Calu3 (cell line): Measurements from ENCODE around the gene OSBPL8. TPM values are rescaled to one million over a fixed set of nuclear protein-coding genes. Genes with fewer than 3 reads are reported as not detected.

Experiments used
- BruUV-seq: library from RNA; stranded (reverse); fragments of 400-500 nt; replicated peaks from 2 replicates; lab custom pipeline; 2021; lab: Mats Ljungman, UMichigan
- CTCF ChIA-PET: fragments of 300-600 bp; sonication (Branson Sonifier 250); formaldehyde crosslinking; loops from one replicate; lab custom pipeline; 2022; ENCODE audit warnings: antibody characterized with exemption; lab: Charles Lee
- DNase-seq: peaks from one replicate; pipeline ENCODE4 v3.0.0; 2022
- H3K27ac Mint-ChIP-seq: one replicate; pipeline ENCODE4 v1.8.0; 2022; ENCODE audit warnings: mixed read lengths; ENCODE audit not compliant: unreplicated experiment
- H3K27me3 Mint-ChIP-seq: one replicate; pipeline ENCODE4 v1.8.0; 2022; ENCODE audit warnings: mixed read lengths; ENCODE audit not compliant: unreplicated experiment
- H3K36me3 Mint-ChIP-seq: one replicate; pipeline ENCODE4 v1.8.0; 2022; ENCODE audit warnings: mild to moderate bottlenecking, moderate library complexity, mixed read lengths; ENCODE audit not compliant: insufficient read depth, unreplicated experiment
- H3K4me1 Mint-ChIP-seq: one replicate; pipeline ENCODE4 v1.8.0; 2022; ENCODE audit warnings: mild to moderate bottlenecking, low read depth, mixed read lengths; ENCODE audit not compliant: unreplicated experiment
- H3K4me3 Mint-ChIP-seq: one replicate; pipeline ENCODE4 v1.8.0; 2022; ENCODE audit warnings: mild to moderate bottlenecking, low read depth, moderate library complexity, mixed read lengths; ENCODE audit not compliant: unreplicated experiment
- H3K9me3 Mint-ChIP-seq: one replicate; pipeline ENCODE4 v1.8.0; 2022; ENCODE audit warnings: low read depth, mixed read lengths; ENCODE audit not compliant: unreplicated experiment
- intact Hi-C: fragments of 100-400 bp; cut with micrococcal nuclease; formaldehyde crosslinking; loops from one replicate; pipeline ENCODE4 v1.10.0; 2022; ENCODE audit not compliant: unreplicated experiment
- total RNA-seq: library from RNA; stranded (reverse); gene quantifications from 2 replicates; pipeline ENCODE4 v1.2.3, GENCODE V29; 2022
- TF ChIP-seq, protein P1 (sequence below): fragments of 200-600 bp; IDR thresholded peaks from one replicate; pipeline ENCODE4 v1.8.0; 2022; ENCODE audit warnings: antibody characterized with exemption; ENCODE audit not compliant: unreplicated experiment

The OSBPL8 gene
- total RNA-seq, 1 experiment from 2014 or later: 64.9 TPM

DNA sequence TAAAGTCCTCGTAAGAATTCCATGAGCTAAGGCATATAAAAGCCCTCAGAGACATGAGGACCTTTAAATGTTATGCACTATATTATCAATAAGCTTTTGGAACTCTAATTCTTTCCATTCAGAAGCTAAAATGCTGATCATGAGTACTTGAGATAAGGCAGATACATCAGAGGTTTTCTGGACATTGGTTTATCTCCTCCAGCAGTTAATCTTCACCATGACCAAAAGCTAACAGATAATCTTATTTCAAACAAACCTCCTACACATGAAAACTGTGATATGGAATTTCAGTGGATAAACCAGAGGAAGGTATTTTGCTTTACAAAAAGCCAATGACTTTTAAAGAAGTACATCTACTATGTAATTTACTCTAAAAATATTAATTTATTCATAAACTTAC is 113.5 kb downstream of the OSBPL8 start:
- TF ChIP-seq, protein P1, sequence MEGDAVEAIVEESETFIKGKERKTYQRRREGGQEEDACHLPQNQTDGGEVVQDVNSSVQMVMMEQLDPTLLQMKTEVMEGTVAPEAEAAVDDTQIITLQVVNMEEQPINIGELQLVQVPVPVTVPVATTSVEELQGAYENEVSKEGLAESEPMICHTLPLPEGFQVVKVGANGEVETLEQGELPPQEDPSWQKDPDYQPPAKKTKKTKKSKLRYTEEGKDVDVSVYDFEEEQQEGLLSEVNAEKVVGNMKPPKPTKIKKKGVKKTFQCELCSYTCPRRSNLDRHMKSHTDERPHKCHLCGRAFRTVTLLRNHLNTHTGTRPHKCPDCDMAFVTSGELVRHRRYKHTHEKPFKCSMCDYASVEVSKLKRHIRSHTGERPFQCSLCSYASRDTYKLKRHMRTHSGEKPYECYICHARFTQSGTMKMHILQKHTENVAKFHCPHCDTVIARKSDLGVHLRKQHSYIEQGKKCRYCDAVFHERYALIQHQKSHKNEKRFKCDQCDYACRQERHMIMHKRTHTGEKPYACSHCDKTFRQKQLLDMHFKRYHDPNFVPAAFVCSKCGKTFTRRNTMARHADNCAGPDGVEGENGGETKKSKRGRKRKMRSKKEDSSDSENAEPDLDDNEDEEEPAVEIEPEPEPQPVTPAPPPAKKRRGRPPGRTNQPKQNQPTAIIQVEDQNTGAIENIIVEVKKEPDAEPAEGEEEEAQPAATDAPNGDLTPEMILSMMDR: no peak
- no peak overlapping the region for H3K4me3 Mint-ChIP-seq
- no peaks in the 10 kb centered on the region for H3K27me3 Mint-ChIP-seq
- no peaks in the 10 kb centered on the region for H3K36me3 Mint-ChIP-seq
- peaks cover 18% of the 10 kb centered on the region for H3K4me1 Mint-ChIP-seq
- BruUV-seq: no TSS peak
- H3K27ac Mint-ChIP-seq: no peak overlapping the region
- intact Hi-C loops: no loop called here
- CTCF ChIA-PET: no interaction called here
- H3K9me3 Mint-ChIP-seq: no peaks in the 10 kb centered on the region
- DNase-seq: no peak

DNA sequence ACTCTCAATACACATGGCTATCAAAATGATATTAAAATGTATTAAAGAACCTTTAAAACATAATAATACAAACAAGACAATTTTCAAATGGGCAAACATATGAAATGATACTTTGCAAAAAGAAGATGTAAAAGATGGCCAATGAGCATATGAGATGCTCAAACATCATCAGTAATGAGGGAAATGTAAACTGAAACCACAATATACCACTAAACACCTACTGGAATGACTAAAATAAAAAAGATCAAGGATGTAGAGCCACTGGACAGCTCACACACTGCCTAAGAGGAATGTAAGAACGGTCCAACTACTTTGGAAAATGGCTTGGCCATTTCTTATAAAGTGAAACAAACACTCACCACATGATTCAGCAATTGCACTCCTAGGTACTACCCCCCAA is 114.1 kb downstream of the OSBPL8 start:
- no TSS peak for BruUV-seq
- intact Hi-C loops: no loop called here
- Mint-ChIP-seq H3K36me3 (no peaks in the 10 kb centered on the region), H3K4me1 (peaks cover 12% of the 10 kb centered on the region), H3K9me3 (no peaks in the 10 kb centered on the region), H3K4me3 (no peak overlapping the region), H3K27me3 (no peaks in the 10 kb centered on the region), H3K27ac (no peak overlapping the region)
- TF ChIP-seq, protein P1: no peak
- DNase-seq: no peak
- CTCF ChIA-PET: no interaction called here

DNA sequence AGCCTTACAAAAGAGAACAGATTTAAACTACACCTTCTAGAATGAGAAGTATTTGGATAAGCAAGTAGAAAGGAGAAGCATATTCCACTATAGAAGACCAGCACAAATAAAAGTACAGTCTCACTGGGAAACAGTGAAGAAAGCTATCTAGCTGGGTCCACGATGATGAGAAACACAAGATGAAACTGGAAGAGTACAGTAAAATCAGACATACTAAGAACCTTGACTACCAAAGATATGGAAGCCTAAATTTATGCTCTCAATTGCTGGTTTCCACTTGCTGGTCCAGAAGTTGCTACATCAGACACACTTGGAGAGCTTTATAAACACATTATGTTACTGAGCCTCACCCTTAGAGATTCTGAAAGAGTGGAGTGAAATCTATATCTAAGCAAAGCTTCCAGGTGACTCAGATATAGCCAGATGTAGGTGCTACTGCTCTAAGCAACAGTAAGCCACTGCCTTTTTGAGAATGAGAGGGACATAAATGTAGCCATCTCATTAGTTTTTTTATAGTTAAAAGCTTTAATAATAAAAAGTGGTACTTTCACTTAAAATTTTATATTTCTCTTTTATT is 115.1 kb downstream of the OSBPL8 start:
- Mint-ChIP-seq H3K27ac (no peak overlapping the region), H3K36me3 (no peaks in the 10 kb centered on the region), H3K27me3 (no peaks in the 10 kb centered on the region), H3K9me3 (no peaks in the 10 kb centered on the region), H3K4me3 (no peak overlapping the region), H3K4me1 (peaks cover 2% of the 10 kb centered on the region)
- CTCF ChIA-PET: no interaction called here
- intact Hi-C loops: no loop called here
- no TSS peak for BruUV-seq
- TF ChIP-seq, protein P1: no peak
- no peak for DNase-seq

DNA sequence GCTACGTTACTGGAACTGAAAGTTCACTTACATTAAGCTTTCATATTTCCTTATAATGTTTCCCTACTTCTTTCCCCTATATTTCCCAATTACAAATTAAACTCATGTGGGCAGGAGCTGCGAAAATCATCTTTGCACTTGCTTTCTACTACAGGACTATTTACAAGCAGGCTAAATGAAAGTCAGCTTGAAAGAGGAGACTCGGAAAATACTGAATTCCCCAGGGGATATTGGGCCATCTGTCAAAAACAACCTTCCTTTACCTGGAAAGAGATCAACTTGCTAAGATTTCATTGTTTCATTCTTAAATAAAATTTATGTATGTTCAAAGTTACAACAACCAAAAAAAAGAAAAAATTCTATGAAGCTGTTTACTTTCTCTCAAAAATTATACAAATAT is 118.6 kb downstream of the OSBPL8 start:
- H3K27ac Mint-ChIP-seq: no peak overlapping the region
- no peak overlapping the region for H3K4me3 Mint-ChIP-seq
- H3K9me3 Mint-ChIP-seq: no peaks in the 10 kb centered on the region
- BruUV-seq: no TSS peak
- CTCF ChIA-PET: no interaction called here
- intact Hi-C loops: no loop called here
- no peaks in the 10 kb centered on the region for H3K4me1 Mint-ChIP-seq
- no peak for DNase-seq
- H3K36me3 Mint-ChIP-seq: no peaks in the 10 kb centered on the region
- no peaks in the 10 kb centered on the region for H3K27me3 Mint-ChIP-seq
- TF ChIP-seq, protein P1: no peak
